ENCODE data around the gene LPGAT1. TPM values are rescaled to one million over a fixed set of nuclear protein-coding genes. Genes with fewer than 3 reads are reported as not detected.
A peak's percentile ranks its signal among the peaks of the same experiment; 100 is the strongest.

The LPGAT1 gene
- 10 to 100 TPM; 10.8 to 32.0 (median 24.8) TPM for total RNA-seq

- Histone ChIP-seq H3K27me3 (no peaks in the 10 kb centered on the region), H3K27ac (peak within 1 kb of the TSS; percentile 86 to 93 (median 93)), H3K36me3 (peaks cover 0 to 4% (median 0%) of the 10 kb centered on the region in 3 donors), H3K4me3 (peak within 1 kb of the TSS; percentile 68 to 99 (median 98)), H3K4me1 (peaks cover 0 to 45% (median 19%) of the 10 kb centered on the region in 3 donors), H3K9me3 (no peaks in the 10 kb centered on the region)
- TF ChIP-seq CTCF (IDR thresholded peaks at IDR 0.05) = peak in 5 of 6 experiments; percentile 59 to 78 (median 65)
- peak in 2 of 4 donors; percentile 36 to 51 for TF ChIP-seq POLR2A (IDR thresholded peaks at IDR 0.05)
- intact Hi-C loops (cut with DNase I) = loop anchor here (5.0 kb wide), 1 partner anchor 133 kb away; no protein-coding TSS in a partner anchor
- WGBS, 2 donors = 0 to 2% methylated on average over 3 to 5 of the region's 88 CpGs
- DNase-seq = peak; percentile 5
These were observed at the start of gene LPGAT1 for GRCh38 chr1:211830328-211831142. Gene LPGAT1 (minus strand): TSS chr1:211830763. CDS start chr1:211829296, 1,467 bp downstream.

- H3K36me3 ChIP-seq = no peaks in the 10 kb centered on the region
- H3K9me3 ChIP-seq = peaks cover 0 to 6% (median 0%) of the 10 kb centered on the region in 3 donors
- no peaks in the 10 kb centered on the region for H3K4me1 ChIP-seq
- intact Hi-C loops (cut with DNase I) = no loop called here
- no peak for TF ChIP-seq CTCF (IDR thresholded peaks at IDR 0.05)
- TF ChIP-seq POLR2A (IDR thresholded peaks at IDR 0.05) = no peak
- no peak overlapping the region for H3K4me3 ChIP-seq
- no peak overlapping the region for H3K27ac ChIP-seq
- no peak for DNase-seq
- WGBS, 2 donors = 94 to 95% methylated on average over 2 of the region's 2 CpGs
- H3K27me3 ChIP-seq = no peaks in the 10 kb centered on the region
These were observed 48.9 kb upstream of the LPGAT1 start for GRCh38 chr1:211879475-211879874.

GRCh38 chr1:211876851-211877590 lies 46.5 kb upstream of the LPGAT1 start:
- no peak overlapping the region for H3K27ac ChIP-seq
- intact Hi-C loops (cut with DNase I) = no loop called here
- 90 to 91% methylated on average over 7 of the region's 7 CpGs for WGBS, 2 donors

GRCh38 chr1:211875541-211875940 lies 45.0 kb upstream of the LPGAT1 start:
- Histone ChIP-seq H3K4me1 (no peaks in the 10 kb centered on the region), H3K36me3 (no peaks in the 10 kb centered on the region), H3K9me3 (no peaks in the 10 kb centered on the region), H3K27me3 (peaks cover 0 to 2% (median 0%) of the 10 kb centered on the region in 4 donors), H3K4me3 (no peak overlapping the region), H3K27ac (no peak overlapping the region)
- intact Hi-C loops (cut with DNase I) = no loop called here
- no peak for DNase-seq
- no peak for TF ChIP-seq CTCF (IDR thresholded peaks at IDR 0.05)
- TF ChIP-seq POLR2A (IDR thresholded peaks at IDR 0.05) = no peak

More at GRCh38 chr1:211876851-211877590, 46.5 kb upstream of the LPGAT1 start:
- no peaks in the 10 kb centered on the region for H3K36me3 ChIP-seq
- no peaks in the 10 kb centered on the region for H3K4me1 ChIP-seq
- no peak for DNase-seq
- no peak overlapping the region for H3K4me3 ChIP-seq
- H3K9me3 ChIP-seq = peaks cover 0 to 6% (median 0%) of the 10 kb centered on the region in 3 donors
- H3K27me3 ChIP-seq = no peaks in the 10 kb centered on the region
- TF ChIP-seq CTCF (IDR thresholded peaks at IDR 0.05) (no peak), POLR2A (IDR thresholded peaks at IDR 0.05) (no peak)
